HPDE6-E6E7 (cell line): Measurements from ENCODE around the gene PDZD7.
"Not testable (repeated sequence)": the region's sequence is repeated elsewhere in the genome, so short reads cannot be mapped to it uniquely, and the experiment has no call there.

Source experiments
- DNase-seq: peaks from one replicate; pipeline ENCODE4 v3.0.0; 2011; ENCODE audit warnings: missing footprints; ENCODE audit errors: extremely low spot score

Gene PDZD7

GRCh38 chr10:100983868-100984671 lies 46.9 kb downstream of the PDZD7 start:
- no peak for DNase-seq

GRCh38 chr10:100982916-100983830 lies 47.8 kb downstream of the PDZD7 start:
- DNase-seq, result no peak

- DNase-seq, result no peak
Measured at GRCh38 chr10:100981178-100981772, 49.7 kb downstream of the PDZD7 start.

- DNase-seq, result no peak
Measured at GRCh38 chr10:100980711-100981110, 50.2 kb downstream of the PDZD7 start.

GRCh38 chr10:100980311-100980710 lies 50.6 kb downstream of the PDZD7 start:
- no peak for DNase-seq

GRCh38 chr10:100979791-100980272 lies 51.1 kb downstream of the PDZD7 start:
- no peak for DNase-seq

- DNase-seq, result no peak
Measured at GRCh38 chr10:100978901-100979195, 52.1 kb downstream of the PDZD7 start.

- DNase-seq, result no peak
Measured at GRCh38 chr10:100978121-100978900, 52.6 kb downstream of the PDZD7 start.

- no peak for DNase-seq
Measured at GRCh38 chr10:100977436-100977835, 53.5 kb downstream of the PDZD7 start.

- DNase-seq, result no peak
Measured at GRCh38 chr10:100976906-100977305, 54.0 kb downstream of the PDZD7 start.

GRCh38 chr10:100975397-100975796 lies 55.5 kb downstream of the PDZD7 start:
- not testable (repeated sequence) for DNase-seq

GRCh38 chr10:100972904-100973535 lies 57.9 kb downstream of the PDZD7 start:
- DNase-seq, result no peak

GRCh38 chr10:100972115-100972903 lies 58.6 kb downstream of the PDZD7 start:
- DNase-seq, result no peak

GRCh38 chr10:100970914-100971811 lies 59.8 kb downstream of the PDZD7 start:
- no peak for DNase-seq

- no peak for DNase-seq
Measured at GRCh38 chr10:100970076-100970913, 60.6 kb downstream of the PDZD7 start.

- DNase-seq, result peak; percentile 44
Measured at GRCh38 chr10:100969187-100970075, 61.5 kb downstream of the PDZD7 start, which contains the start of gene SEMA4G. Gene SEMA4G (plus strand): TSS chr10:100969504. CDS start chr10:100972913, 3,409 bp downstream.

- no peak for DNase-seq
Measured at GRCh38 chr10:100968863-100969186, 62.1 kb downstream of the PDZD7 start.
